ENCODE measurements around the gene ARL2.
"Not testable (repeated sequence)": the region's sequence is repeated elsewhere in the genome, so short reads cannot be mapped to it uniquely, and the experiment has no call there.

Gene ARL2

DNA sequence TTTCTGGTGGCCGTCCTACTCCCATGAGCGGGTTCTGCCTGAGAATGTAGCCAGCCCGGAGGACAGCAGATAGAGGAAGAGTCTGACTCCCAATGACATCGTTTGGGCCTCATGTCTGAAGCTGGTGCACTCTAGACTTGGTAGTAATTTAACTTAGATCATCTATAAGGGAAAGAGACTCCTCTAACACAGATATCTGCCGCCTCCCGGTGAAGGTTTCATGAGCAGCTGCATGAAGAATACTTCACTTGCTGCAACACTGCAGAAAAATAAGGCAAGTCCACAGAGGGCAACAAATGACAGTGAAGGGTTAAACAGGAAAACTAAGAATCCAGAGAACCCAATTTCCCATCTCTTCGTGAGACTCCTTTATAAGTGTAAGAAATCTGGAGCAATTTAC, 5.9 kb upstream of the ARL2 start:
- DNase-seq (ENCODE audit: low spot score): no peak

- DNase-seq (ENCODE audit: low spot score): no peak
These were observed 5.1 kb upstream of the ARL2 start for GRCh38 chr11:65008873-65009272.

GRCh38 chr11:65013130-65013887, 651 bp upstream of the ARL2 start:
- DNase-seq (ENCODE audit: low spot score): peak; percentile 90

- no peak for DNase-seq (ENCODE audit: low spot score)
These were observed 817 bp downstream of the ARL2 start for GRCh38 chr11:65014726-65015227.

DNA sequence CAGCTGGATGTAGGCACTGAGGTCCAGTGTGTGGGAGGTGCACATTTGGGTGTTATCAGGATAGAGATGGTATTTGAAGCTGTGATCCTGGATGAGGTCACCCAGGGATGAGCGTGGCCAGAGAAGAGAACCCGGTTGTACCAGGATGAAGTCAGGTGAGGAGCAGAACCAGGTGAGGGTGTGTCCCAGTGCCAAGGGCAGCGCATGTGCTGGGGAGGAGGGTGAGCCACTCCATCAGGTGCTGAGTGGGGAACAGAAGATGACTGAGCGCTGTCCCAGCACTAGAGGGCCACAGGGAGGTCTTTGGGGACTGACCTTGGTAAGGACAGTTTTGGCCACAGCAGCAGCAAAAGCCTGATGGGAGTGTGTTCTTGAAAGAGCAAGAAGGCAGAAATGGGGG, 2.7 kb downstream of the ARL2 start:
- DNase-seq (ENCODE audit: low spot score): no peak

- DNase-seq (ENCODE audit: low spot score): no peak
These were observed 4.0 kb downstream of the ARL2 start for GRCh38 chr11:65017937-65018336.

- DNase-seq (ENCODE audit: low spot score): no peak
These were observed 5.9 kb downstream of the ARL2 start for GRCh38 chr11:65019824-65020223.

GRCh38 chr11:65021003-65021402, 7.0 kb downstream of the ARL2 start:
- no peak for DNase-seq (ENCODE audit: low spot score)

GRCh38 chr11:65021509-65021908, 7.5 kb downstream of the ARL2 start:
- no peak for DNase-seq (ENCODE audit: low spot score)

DNA sequence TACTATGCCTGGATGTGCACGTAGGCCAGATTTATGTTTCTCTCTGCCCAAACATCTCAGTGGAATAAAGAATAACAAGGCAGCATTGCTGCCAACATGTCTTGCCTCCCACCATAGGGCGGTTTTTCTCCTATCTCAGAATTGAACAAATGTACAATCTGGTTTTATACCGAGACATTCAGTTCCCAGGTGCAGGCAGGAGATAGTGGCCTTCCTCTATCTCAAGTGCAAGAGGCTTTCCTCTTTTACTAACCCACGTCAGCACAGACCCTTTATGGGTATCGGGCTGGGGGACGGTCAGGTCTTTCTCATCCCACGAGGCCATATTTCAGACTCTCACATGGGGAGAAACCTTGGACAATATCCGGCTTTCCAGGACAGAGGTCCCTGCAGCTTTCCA, 9.5 kb downstream of the ARL2 start:
- DNase-seq (ENCODE audit: low spot score): not testable (repeated sequence)

DNA sequence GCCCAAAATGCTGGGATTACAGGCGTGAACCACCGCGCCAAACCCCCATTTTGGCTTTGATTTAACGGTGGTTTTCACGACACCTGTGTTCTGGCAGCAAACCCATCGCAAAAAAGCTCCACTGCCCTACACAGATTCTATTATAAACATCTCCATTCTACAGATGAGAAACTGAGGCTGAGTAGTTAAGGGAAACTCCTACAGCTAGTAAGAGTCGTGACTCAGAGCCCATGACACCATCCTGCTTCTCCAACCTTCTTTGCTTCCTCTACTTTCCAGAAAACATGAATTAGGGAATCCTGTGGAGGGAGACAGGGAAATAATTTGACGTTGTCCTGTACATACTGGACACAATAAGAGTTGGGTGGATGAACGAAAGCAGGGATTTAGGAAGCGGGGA, 12.8 kb downstream of the ARL2 start:
- DNase-seq (ENCODE audit: low spot score): no peak

DNA sequence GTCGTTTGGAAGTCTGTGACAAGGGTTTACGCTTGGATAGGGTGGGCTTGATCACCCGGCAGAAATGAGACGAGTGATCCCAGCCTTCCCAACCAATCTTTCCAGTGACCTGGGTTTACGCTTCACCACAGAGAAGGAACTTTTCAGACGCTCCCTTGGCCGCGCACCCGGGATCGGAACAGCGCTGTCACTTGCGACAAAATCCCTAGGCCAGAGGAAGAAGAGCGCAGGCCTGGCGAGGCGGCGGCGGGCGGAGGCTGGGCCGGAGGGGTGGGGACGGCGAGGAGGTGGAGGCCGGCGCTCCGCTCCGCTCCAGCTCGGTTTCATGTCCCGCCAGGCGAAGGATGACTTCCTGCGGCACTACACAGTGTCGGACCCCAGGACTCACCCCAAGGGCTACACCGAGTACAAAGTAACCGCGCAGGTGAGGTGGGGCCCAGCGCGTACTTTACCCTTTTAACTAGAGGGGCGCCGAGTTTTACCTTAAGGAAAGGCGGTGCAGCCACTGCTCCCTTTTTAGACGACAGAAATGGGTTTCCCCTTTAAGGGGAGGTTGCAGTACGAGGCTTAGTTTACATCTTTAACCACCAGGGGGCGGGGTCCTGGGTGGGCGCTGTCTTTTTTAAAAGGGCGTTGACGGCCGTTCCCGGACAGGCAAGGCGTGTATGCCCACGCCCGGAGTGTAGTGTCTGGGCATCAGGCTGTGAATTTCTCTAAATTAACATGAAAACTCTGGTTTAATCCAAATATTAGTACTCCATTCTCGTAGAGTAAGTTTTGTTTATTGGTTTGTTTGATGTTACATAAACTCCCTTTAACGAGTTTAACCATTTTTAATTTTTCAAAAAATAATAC, 13.5 kb downstream of the ARL2 start, which contains the start of gene SNX15:
SNX15 (plus strand) TSS at position 227 of the 855 bp plus-strand sequence; CDS start at position 326, 99 bp downstream.
- peak; percentile 97 for DNase-seq (ENCODE audit: low spot score)

DNA sequence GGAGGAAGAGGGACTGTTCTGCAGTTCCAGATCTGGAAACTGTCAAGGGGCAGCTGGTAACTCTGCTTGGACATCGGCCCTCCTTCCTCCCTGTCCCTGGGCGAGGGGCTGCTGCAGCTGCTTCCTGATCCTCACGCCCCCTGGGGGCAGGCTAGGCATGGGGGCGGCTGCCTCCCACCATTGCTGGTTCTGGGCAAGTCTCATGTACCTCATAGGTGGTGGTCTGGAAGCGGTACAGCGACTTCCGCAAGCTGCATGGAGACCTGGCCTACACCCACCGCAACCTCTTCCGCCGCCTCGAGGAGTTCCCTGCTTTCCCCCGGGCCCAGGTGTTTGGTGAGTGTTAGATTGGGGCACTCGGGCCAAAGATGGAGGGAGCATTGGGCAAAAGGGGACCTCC, 18.3 kb downstream of the ARL2 start:
- DNase-seq (ENCODE audit: low spot score): no peak

- no peak for DNase-seq (ENCODE audit: low spot score)
These were observed 20.5 kb downstream of the ARL2 start for GRCh38 chr11:65034423-65034822.

GRCh38 chr11:65035579-65035978, 21.6 kb downstream of the ARL2 start:
- no peak for DNase-seq (ENCODE audit: low spot score)

- DNase-seq (ENCODE audit: low spot score): no peak
These were observed 23.0 kb downstream of the ARL2 start for GRCh38 chr11:65036931-65037330.

GRCh38 chr11:65040520-65040846, 26.5 kb downstream of the ARL2 start:
- DNase-seq (ENCODE audit: low spot score): no peak

DNA sequence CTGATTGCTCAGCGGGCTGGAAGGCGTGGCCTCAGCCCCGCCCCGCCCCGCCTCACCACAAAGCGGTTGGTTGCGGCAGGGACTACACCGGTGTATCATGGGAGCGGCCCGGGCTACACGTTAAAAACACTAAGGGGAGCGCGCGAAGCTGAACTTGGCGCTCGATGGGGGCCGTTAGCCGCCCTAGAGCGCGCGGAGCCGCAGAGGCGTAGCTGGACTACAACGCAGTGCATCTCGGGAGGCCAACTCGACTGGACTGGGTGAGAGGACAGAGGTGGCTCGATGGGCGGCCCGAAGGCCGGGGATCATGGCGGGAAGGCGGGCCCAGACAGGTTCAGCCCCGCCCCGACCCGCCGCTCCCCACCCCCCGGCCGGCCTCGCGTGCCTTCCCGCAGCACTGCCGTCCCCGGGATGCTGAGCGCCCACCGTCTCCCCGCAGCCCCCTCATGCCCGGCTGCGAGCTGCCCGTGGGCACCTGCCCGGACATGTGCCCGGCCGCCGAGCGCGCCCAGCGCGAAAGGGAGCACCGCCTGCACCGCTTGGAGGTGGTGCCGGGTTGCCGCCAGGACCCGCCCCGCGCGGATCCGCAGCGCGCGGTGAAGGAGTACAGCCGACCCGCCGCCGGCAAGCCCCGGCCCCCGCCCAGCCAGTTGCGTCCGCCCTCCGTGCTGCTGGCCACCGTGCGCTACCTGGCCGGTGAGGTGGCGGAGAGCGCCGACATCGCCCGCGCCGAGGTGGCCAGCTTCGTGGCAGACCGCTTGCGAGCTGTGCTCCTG, 27.1 kb downstream of the ARL2 start, which contains the start of gene SAC3D1:
SAC3D1 (plus strand) TSS at position 364 of the 776 bp plus-strand sequence; CDS start at position 447, 83 bp downstream.
- DNase-seq (ENCODE audit: low spot score): peak; percentile 87

GRCh38 chr11:65042891-65043290, 28.9 kb downstream of the ARL2 start:
- DNase-seq (ENCODE audit: low spot score): no peak

GRCh38 chr11:65043881-65044501, 30.0 kb downstream of the ARL2 start:
- DNase-seq (ENCODE audit: low spot score): no peak

DNA sequence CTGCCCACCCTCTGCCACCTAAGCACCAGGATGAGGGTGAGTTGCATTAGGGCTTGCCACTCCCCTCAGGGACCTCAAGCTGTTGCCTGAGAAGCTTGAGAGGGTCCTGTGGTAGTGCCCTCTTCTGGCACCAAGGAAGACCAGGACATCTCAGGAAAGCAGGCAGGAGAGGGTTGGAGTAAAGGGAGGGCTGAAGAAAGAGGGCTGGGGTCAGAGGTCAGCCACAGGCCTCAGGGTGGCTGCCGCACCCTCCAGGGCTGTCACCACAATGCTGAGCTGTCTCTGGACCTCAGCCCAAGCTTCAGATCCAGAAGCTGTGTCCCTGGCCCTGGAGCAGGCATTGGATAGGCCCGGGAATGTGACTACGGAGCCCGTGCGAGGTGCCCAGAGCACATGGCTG, 31.1 kb downstream of the ARL2 start:
- no peak for DNase-seq (ENCODE audit: low spot score)

DNA sequence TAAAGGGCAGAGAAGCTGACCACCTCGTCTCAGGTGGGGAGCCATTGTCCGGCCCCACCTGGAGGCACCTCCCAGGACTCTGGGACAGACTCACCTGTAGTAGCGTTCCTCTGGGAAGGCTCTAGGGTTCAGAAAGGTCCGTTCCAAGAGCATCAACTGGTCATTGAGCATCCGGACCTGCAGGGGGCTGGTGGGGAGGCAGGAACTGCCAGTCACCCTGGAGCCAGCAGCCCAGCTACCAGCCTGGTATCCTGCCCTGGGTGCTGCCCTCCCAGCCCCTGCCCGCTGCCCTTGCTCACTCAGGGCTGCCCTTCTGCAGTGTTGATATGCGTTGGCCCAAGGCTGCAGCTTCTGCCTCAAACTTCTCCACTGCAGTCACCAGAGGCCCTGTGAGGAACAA, 31.8 kb downstream of the ARL2 start:
- no peak for DNase-seq (ENCODE audit: low spot score)
